DND-41 (cell line): Measurements from ENCODE around the gene UBASH3B.

ENCODE experiments used
- EZH2 ChIP-seq: IDR thresholded peaks from 3 replicates; pipeline ENCODE4 v1.6.1; 2012; ENCODE audit warnings: borderline replicate concordance, low read depth, mild to moderate bottlenecking, moderate library complexity, low read length, inconsistent platforms; ENCODE audit not compliant: severe bottlenecking
- TF ChIP-seq, protein P1 (sequence below): IDR thresholded peaks from 2 replicates; pipeline ENCODE4 v1.5.1; 2012; ENCODE audit warnings: borderline replicate concordance, low read length, moderate library complexity, mild to moderate bottlenecking; ENCODE audit not compliant: poor library complexity, severe bottlenecking; ENCODE audit errors: extremely low read depth

DNA sequence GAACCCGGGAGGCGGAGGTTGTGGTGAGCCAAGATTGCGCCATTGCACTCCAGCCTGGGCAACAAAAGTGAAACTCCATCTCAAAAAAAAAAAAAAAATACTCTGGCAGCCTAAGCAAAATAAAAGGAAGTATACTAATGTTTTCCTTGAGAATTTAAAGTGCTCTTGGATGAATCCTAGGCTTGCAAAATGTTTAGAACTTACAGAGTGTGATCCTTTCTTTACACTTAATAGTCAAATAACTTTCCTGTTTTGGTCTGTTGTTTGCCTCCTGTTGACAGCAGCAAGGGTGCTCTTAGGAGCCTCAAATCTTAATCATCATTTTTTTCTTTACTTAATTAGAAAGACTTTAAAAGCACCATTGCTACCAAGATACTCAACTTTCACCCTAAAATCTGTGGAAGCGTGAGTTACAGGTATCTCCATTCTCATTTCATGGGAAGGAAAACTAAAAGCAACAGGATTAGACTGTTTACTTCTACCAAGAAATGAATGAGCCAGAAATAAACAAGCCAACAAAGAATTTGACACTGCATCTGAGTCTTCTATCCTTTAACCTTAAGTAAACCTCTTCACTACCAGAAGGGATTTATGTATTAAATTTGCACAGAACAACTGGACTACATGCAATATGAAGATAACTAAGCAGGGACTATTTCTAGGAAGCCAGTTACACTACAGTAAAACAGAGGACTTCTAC, 144.0 kb downstream of the UBASH3B start:
- TF ChIP-seq, protein P1, sequence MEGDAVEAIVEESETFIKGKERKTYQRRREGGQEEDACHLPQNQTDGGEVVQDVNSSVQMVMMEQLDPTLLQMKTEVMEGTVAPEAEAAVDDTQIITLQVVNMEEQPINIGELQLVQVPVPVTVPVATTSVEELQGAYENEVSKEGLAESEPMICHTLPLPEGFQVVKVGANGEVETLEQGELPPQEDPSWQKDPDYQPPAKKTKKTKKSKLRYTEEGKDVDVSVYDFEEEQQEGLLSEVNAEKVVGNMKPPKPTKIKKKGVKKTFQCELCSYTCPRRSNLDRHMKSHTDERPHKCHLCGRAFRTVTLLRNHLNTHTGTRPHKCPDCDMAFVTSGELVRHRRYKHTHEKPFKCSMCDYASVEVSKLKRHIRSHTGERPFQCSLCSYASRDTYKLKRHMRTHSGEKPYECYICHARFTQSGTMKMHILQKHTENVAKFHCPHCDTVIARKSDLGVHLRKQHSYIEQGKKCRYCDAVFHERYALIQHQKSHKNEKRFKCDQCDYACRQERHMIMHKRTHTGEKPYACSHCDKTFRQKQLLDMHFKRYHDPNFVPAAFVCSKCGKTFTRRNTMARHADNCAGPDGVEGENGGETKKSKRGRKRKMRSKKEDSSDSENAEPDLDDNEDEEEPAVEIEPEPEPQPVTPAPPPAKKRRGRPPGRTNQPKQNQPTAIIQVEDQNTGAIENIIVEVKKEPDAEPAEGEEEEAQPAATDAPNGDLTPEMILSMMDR, result no peak
- TF ChIP-seq EZH2, result no peak
